GM12892 (cell line): ENCODE data around the gene SAYSD1.

Experiments
- POLR2A ChIP-seq: IDR thresholded peaks from 2 replicates; pipeline ENCODE4 v1.6.1; 2011; ENCODE audit warnings: low read depth, low read length, control low read depth
- POLR2AphosphoS5 ChIP-seq: IDR thresholded peaks from 2 replicates; pipeline ENCODE4 v1.6.1; 2011; ENCODE audit warnings: low read depth, low read length, control low read depth
- TAF1 ChIP-seq: IDR thresholded peaks from 2 replicates; pipeline ENCODE4 v1.6.1; 2011; ENCODE audit warnings: low read depth, mild to moderate bottlenecking, control low read depth, low read length, borderline replicate concordance

GRCh38 chr6:39077882-39078594 lies 36.9 kb downstream of the SAYSD1 start:
- TF ChIP-seq POLR2AphosphoS5 (no peak), POLR2A (no peak), TAF1 (no peak)
